GM18870 (cell line): Measurements from ENCODE around the gene KCTD20.
"Not testable (repeated sequence)": the region's sequence is repeated elsewhere in the genome, so short reads cannot be mapped to it uniquely, and the experiment has no call there.

Experiments
- ATAC-seq: cut with Tn5 transposase; IDR thresholded peaks from one replicate; pipeline ENCODE4 v1.9.1; 2021; ENCODE audit warnings: moderate library complexity; ENCODE audit not compliant: unreplicated experiment

Gene KCTD20

GRCh38 chr6:36443471-36444428, 950 bp downstream of the KCTD20 start:
- no peak for ATAC-seq

- ATAC-seq, result no peak
These were observed 1.7 kb downstream of the KCTD20 start for GRCh38 chr6:36444470-36444869.

- ATAC-seq, result no peak
These were observed 2.8 kb downstream of the KCTD20 start for GRCh38 chr6:36445621-36446020.

- ATAC-seq, result not testable (repeated sequence)
These were observed 6.4 kb downstream of the KCTD20 start for GRCh38 chr6:36449173-36449572.

GRCh38 chr6:36452897-36453296, 10.1 kb downstream of the KCTD20 start:
- ATAC-seq, result not testable (repeated sequence)

- ATAC-seq, result no peak
These were observed 12.8 kb downstream of the KCTD20 start for GRCh38 chr6:36455486-36456027.

GRCh38 chr6:36459501-36459900, 16.7 kb downstream of the KCTD20 start:
- no peak for ATAC-seq

GRCh38 chr6:36460916-36461315, 18.1 kb downstream of the KCTD20 start:
- ATAC-seq, result no peak

- no peak for ATAC-seq
These were observed 18.8 kb downstream of the KCTD20 start for GRCh38 chr6:36461646-36462045.

- no peak for ATAC-seq
These were observed 20.9 kb downstream of the KCTD20 start for GRCh38 chr6:36463676-36464075.

GRCh38 chr6:36464233-36464632, 21.4 kb downstream of the KCTD20 start:
- no peak for ATAC-seq

- ATAC-seq, result no peak
These were observed 24.8 kb downstream of the KCTD20 start for GRCh38 chr6:36467625-36468024.

- no peak for ATAC-seq
These were observed 26.4 kb downstream of the KCTD20 start for GRCh38 chr6:36469148-36469661.

GRCh38 chr6:36469946-36470345, 27.1 kb downstream of the KCTD20 start:
- no peak for ATAC-seq

GRCh38 chr6:36478051-36478526, 35.3 kb downstream of the KCTD20 start:
- no peak for ATAC-seq

GRCh38 chr6:36479256-36479655, 36.5 kb downstream of the KCTD20 start:
- no peak for ATAC-seq

- not testable (repeated sequence) for ATAC-seq
These were observed 40.5 kb downstream of the KCTD20 start for GRCh38 chr6:36483326-36483725.

- ATAC-seq, result no peak
These were observed 41.9 kb downstream of the KCTD20 start for GRCh38 chr6:36484736-36485135.

GRCh38 chr6:36487698-36488097, 44.9 kb downstream of the KCTD20 start:
- ATAC-seq, result no peak

- no peak for ATAC-seq
These were observed 45.4 kb downstream of the KCTD20 start for GRCh38 chr6:36488221-36488620.

GRCh38 chr6:36489426-36489825, 46.6 kb downstream of the KCTD20 start:
- no peak for ATAC-seq

- ATAC-seq, result no peak
These were observed 48.7 kb downstream of the KCTD20 start for GRCh38 chr6:36491378-36491965.
